Keratinocyte (primary cell): ENCODE measurements around the gene TAB3. TPM values are rescaled to one million over a fixed set of nuclear protein-coding genes. Genes with fewer than 3 reads are reported as not detected.

Experiments used
- DNase-seq: peaks from one replicate; pipeline ENCODE4 v3.0.0-alpha.2; 2011; ENCODE audit warnings: low read depth, missing footprints, low spot score
- FAIRE-seq: peaks from 2 replicates; lab custom pipeline; 2011; peaks lifted over from hg19 to GRCh38; lab: Jason Lieb, UNC
- H2AFZ ChIP-seq: 2 replicates; pipeline ENCODE4 v1.6.0; 2012; ENCODE audit warnings: low read length, control low read depth, inconsistent platforms; ENCODE audit not compliant: control insufficient read depth
- H3K27ac ChIP-seq: 2 replicates; pipeline ENCODE4 v1.5.1; 2011; ENCODE audit warnings: low read length; ENCODE audit not compliant: control insufficient read depth, insufficient read depth
- H3K27me3 ChIP-seq: 3 replicates; pipeline ENCODE4 v1.6.0; 2011; ENCODE audit warnings: low read length; ENCODE audit not compliant: control insufficient read depth, insufficient read depth; ENCODE audit errors: extremely low read depth
- H3K36me3 ChIP-seq, 2 experiments: 2 replicates in 1 of 2; 3 replicates in 1 of 2; pipeline ENCODE4 v1.5.1; 2011; ENCODE audit warnings: low read length in 2 of 2, mild to moderate bottlenecking in 1 of 2; ENCODE audit not compliant: control insufficient read depth in 2 of 2, insufficient read depth in 2 of 2; ENCODE audit errors: extremely low read depth in 1 of 2
- H3K4me1 ChIP-seq: 3 replicates; pipeline ENCODE4 v1.5.1; 2011; ENCODE audit warnings: low read length; ENCODE audit not compliant: control insufficient read depth, insufficient read depth; ENCODE audit errors: extremely low read depth
- H3K4me2 ChIP-seq: 3 replicates; pipeline ENCODE4 v1.6.0; 2011; ENCODE audit warnings: low read depth, low read length; ENCODE audit not compliant: control insufficient read depth, insufficient read depth; ENCODE audit errors: extremely low read depth
- H3K4me3 ChIP-seq, 3 experiments: fragments of 200-600 bp in 1 of 3; sonication (generic) in 1 of 3; 2 replicates in 2 of 3; 3 replicates in 1 of 3; pipeline ENCODE4 v1.5.1; 2011 to 2016; ENCODE audit warnings: low read length in 3 of 3, mild to moderate bottlenecking in 3 of 3, control low read depth in 2 of 3, inconsistent platforms in 1 of 3, low read depth in 1 of 3, mixed read lengths in 1 of 3, mixed run types in 1 of 3, moderate library complexity in 1 of 3; ENCODE audit not compliant: control insufficient read depth in 2 of 3, insufficient read depth in 2 of 3; ENCODE audit errors: extremely low read depth in 1 of 3
- H3K79me2 ChIP-seq: 2 replicates; pipeline ENCODE4 v1.6.0; 2012; ENCODE audit warnings: low read length; ENCODE audit not compliant: control insufficient read depth, insufficient read depth
- H3K9ac ChIP-seq: 3 replicates; pipeline ENCODE4 v1.6.0; 2011; ENCODE audit warnings: low read length; ENCODE audit not compliant: control insufficient read depth, insufficient read depth; ENCODE audit errors: extremely low read depth
- H3K9me1 ChIP-seq: 3 replicates; pipeline ENCODE4 v1.6.0; 2011; ENCODE audit warnings: low read length; ENCODE audit not compliant: control insufficient read depth, insufficient read depth; ENCODE audit errors: extremely low read depth
- H3K9me3 ChIP-seq: 2 replicates; pipeline ENCODE4 v1.5.1; 2012; ENCODE audit warnings: low read depth, low read length; ENCODE audit not compliant: control insufficient read depth
- H4K20me1 ChIP-seq: 3 replicates; pipeline ENCODE4 v1.6.0; 2011; ENCODE audit warnings: low read length; ENCODE audit not compliant: control insufficient read depth, insufficient read depth; ENCODE audit errors: extremely low read depth
- CTCF ChIP-seq, 3 experiments: IDR thresholded peaks in 1 of 3; conservative IDR thresholded peaks in 1 of 3; optimal IDR thresholded peaks in 1 of 3; 2 replicates in 2 of 3; 3 replicates in 1 of 3; pipeline versions ENCODE3 to v1.5.1; 2011; ENCODE audit warnings: low read length in 3 of 3, mild to moderate bottlenecking in 3 of 3, moderate library complexity in 2 of 3, control low read depth in 1 of 3, inconsistent platforms in 1 of 3; ENCODE audit not compliant: insufficient read depth in 2 of 3; ENCODE audit errors: extremely low read depth in 1 of 3
- EZH2 ChIP-seq: IDR thresholded peaks from one replicate; pipeline ENCODE4 v1.6.1; 2012; ENCODE audit warnings: inconsistent platforms, mild to moderate bottlenecking, low read length, moderate library complexity
- dilution Hi-C: fragments of 300-500 bp; cut with MboI; formaldehyde crosslinking; loops from one replicate; pipeline ENCODE4 v1.7.0; 2020; ENCODE audit warnings: low sequenced_read_pairs; ENCODE audit not compliant: extremely low pct_ligation_motif_present
- polyA plus RNA-seq, 5 experiments: library from polyadenylated mRNA; depleted of rRNA in 3 of 5; stranded (reverse) in 3 of 5; stranded (forward) in 1 of 5; unstranded in 1 of 5; fragments of >200 nt; gene quantifications; 1 replicate in 1 of 5; 2 replicates in 3 of 5; 3 replicates in 1 of 5; pipeline versions ENCODE4 v1.2.1 to v1.2.3, GENCODE V29; 2011 to 2012; ENCODE audit warnings: missing spikeins in 2 of 5, low read depth in 1 of 5, low replicate concordance in 1 of 5

Gene TAB3
- polyA plus RNA-seq, 1 donor (not counting 4 experiments of a cell fraction or from before 2014, with no cell fraction given): 25.5 TPM

- no peak overlapping the region for H3K9ac ChIP-seq
- TF ChIP-seq EZH2 (no peak), CTCF (optimal IDR thresholded peaks at IDR 0.05 in 1 of 3, IDR thresholded peaks at IDR 0.05 in 1 of 3, conservative IDR thresholded peaks at IDR 0.05 in 1 of 3; ENCODE audit: extremely low read depth in 1 of 3, insufficient read depth in 2 of 3, low read length in 3 of 3) (no peak)
- FAIRE-seq (no peak), DNase-seq (no peak)
- no peak overlapping the region for H3K4me2 ChIP-seq
- H2AFZ ChIP-seq: no peak overlapping the region
- H3K27me3 ChIP-seq: no peaks in the 10 kb centered on the region
- no peaks in the 10 kb centered on the region for H3K36me3 ChIP-seq
- H3K79me2 ChIP-seq: no peaks in the 10 kb centered on the region
- no peak overlapping the region for H3K27ac ChIP-seq
- dilution Hi-C loops: no loop called here
- H4K20me1 ChIP-seq: no peaks in the 10 kb centered on the region
- H3K9me1 ChIP-seq: no peaks in the 10 kb centered on the region
- no peaks in the 10 kb centered on the region for H3K4me1 ChIP-seq
- no peaks in the 10 kb centered on the region for H3K9me3 ChIP-seq
- no peak overlapping the region for H3K4me3 ChIP-seq
These were observed 64.8 kb downstream of the TAB3 start for GRCh38 chrX:30824275-30824674.

GRCh38 chrX:30822764-30823163 is 66.3 kb downstream of the TAB3 start:
- Histone ChIP-seq H3K9ac (no peak overlapping the region), H3K27me3 (no peaks in the 10 kb centered on the region), H3K4me2 (no peak overlapping the region), H3K9me1 (no peaks in the 10 kb centered on the region), H3K79me2 (no peaks in the 10 kb centered on the region), H3K9me3 (no peaks in the 10 kb centered on the region), H3K36me3 (no peaks in the 10 kb centered on the region), H2AFZ (no peak overlapping the region), H3K27ac (no peak overlapping the region), H3K4me1 (no peaks in the 10 kb centered on the region), H3K4me3 (no peak overlapping the region), H4K20me1 (no peaks in the 10 kb centered on the region)
- DNase-seq: no peak
- FAIRE-seq: no peak
- TF ChIP-seq EZH2: no peak
- TF ChIP-seq CTCF (optimal IDR thresholded peaks at IDR 0.05 in 1 of 3, IDR thresholded peaks at IDR 0.05 in 1 of 3, conservative IDR thresholded peaks at IDR 0.05 in 1 of 3; ENCODE audit: extremely low read depth in 1 of 3, insufficient read depth in 2 of 3, low read length in 3 of 3): no peak
- dilution Hi-C loops: no loop called here
